ENCODE measurements around the gene CCL19.

CCL19 gene

DNA sequence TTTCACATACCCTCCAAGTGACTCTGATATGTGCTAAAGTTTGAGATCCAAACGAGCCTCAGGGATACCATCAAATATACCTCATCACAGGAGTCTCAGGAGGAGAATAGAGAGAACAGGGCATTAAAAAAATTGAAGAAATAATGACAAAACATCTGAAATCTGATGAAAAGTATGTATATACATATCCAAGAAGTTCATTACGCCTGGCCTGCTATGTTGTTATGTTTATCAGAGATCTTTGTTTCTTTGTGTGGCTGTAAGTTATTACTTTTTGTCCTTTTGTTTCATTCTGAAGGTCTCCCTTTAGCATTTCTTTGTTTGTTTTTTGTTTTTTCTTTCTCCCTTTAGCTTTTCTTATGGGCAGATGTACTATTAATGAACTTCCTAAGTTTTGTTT is 2.5 kb upstream of the CCL19 start:
- DNase-seq: no peak

DNA sequence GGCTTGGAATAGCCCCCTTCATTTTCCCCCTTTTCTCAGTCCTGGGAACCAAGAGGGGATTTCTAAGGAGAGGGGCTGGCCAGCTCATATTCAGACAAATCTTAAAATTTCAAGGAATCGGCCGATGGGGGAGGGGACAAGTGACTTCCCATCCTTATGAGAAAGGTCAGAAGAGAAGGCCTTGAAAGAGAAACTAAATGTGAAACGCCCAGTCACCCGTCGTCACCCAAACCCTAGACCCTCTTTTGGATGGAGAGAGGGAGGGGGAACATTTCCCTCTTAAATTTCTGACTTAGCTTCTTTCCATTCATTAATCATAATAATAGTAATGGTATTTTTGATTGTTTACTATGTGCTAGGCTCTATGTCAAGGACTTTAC is 850 bp upstream of the CCL19 start:
- no peak for DNase-seq

DNA sequence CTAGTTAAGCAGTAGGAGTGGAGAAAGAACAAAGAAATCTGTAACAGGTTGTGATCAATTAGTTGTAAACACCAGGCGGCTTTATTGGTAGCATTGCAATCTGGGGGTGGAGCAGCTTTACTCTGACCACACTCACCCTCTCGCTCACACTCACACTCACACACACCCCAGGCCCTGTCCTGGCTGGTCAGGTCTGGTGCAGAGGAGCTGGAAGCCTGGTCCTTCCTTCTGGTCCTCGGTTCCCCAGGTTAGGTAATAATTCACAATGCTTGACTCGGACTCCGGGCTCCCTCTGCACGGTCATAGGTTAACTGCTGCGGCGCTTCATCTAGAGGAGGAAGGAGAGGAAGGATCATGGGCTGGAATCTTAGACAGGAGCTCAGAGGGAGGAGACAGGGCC is 1.6 kb downstream of the CCL19 start:
- DNase-seq: no peak

DNA sequence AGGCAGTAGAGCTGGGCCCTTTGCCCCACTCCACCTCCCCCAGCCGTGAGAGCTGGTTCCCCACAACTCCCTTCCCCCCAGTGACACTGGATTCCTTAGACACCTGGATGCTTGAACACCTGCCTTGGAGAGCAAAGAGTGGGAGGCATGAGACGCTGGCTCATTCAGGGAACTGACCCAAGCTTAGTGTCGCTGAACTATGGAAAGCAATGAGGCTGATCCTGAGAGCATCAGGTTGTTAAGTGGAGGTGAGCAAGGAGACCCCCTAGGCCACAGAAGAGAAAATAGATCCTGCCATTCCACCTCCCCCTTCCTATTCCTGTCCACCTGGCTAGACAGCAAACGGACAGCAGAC is 2.0 kb downstream of the CCL19 start:
- DNase-seq: no peak

DNA sequence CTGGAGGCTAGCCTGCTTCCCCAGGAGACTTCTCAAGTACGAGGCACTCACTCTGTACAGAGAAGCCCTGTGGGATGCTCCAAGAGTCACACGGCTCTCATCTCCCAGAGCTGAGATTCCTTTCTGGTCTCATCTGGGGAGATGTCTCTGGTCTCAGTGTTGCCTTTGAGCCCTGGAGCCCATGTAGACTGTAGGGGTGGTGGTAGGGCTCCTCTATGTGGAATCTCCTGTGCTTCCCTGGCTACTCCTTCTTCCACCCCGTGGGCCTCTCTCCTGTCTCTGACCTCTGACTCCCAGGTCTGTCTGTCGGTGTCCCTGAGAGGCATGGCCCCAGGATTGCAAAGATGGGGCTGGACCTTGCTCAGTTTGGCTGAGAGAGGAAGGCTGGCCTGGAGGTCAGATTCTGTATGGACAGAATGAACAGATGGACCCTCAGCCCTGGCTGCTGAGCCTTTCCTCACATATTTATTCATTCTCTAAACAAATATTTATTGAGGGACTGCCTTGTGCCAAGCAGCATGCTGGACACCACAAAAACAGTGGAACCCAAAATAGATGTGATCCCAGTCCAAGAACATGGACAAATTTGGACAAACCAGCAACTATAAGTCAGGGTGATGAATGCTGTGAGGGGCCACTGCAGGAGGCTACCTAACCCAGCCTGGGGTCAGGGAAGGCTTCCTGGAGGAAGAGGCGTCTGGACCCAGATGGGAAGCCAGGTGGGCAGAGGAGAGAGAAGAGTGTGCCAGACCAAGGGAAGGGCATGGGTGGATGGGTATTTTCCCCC is 2.6 kb downstream of the CCL19 start:
- no peak for DNase-seq

DNA sequence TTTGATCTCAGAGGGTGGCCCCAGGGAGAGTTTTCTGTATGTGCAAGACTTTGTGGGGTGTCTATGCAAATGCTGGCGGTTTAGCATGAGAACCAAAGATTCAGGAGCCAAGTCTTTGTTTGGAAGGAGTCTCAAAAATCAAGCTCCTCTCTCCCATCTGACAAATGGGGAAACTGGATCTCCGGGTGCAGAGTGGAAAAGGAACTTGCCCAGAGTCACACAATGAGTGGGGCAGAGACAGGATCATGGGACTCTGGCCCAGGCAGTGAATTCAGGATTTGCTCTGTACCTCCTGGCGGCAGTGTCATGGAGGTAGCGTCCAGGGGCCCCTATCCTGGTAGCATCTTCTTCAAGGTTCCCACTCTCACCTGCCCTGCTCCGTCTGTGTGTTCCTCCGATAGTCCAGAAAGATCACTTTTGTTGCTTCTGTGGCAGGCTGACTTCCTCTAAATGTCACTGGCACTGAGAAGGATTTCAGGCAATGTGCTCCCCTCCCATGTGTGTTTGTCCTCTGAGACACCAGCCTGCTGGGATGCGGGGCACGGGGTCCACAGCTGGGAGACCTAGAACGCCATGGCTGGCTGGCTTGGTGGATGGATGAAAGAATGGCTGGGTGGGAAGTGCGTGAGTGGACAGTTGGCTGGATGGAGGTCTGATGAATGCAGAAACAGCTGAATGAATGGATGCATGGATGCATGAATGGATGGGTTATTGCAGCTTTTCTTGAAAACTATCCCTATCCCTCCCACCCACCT is 3.6 kb downstream of the CCL19 start:
- no peak for DNase-seq

DNA sequence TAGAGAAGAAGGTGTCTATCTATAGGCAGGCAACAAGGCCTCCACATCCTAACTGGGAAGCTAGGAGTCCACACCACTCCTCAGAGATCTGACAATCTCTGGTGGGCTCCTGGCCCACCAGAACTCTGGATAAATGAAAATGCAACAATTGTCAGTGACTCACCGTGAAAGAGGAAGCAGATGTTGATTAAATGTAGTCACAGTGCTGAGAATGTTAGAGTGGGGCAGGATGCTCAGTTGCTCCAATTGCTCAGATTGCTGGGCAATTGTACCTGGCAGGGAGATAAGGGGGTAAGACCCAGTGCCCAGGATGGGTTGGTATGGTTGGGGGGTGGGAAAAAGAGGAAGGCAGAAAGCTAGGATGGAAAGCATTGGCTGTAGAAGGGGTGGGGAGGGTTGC is 4.3 kb downstream of the CCL19 start:
- no peak for DNase-seq

DNA sequence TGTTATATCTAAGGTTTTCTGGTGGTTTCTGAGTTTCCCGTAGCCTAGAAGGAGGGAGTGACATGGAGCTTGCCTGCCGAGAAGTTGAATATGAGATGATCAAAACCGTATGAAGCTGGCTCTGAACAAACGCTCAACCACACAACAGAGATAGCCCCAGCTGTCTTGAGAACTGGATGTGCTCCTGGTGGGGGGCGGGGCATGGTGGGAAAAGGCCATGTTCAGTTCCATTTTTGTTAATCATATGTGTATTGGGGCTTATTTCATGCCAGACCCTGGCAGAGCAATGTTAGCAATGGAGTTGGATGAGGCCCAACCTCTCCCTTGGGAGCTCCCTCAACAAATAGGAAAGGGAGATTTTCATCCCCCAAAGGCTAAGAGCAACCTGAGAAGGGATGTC is 4.8 kb downstream of the CCL19 start:
- DNase-seq: no peak

DNA sequence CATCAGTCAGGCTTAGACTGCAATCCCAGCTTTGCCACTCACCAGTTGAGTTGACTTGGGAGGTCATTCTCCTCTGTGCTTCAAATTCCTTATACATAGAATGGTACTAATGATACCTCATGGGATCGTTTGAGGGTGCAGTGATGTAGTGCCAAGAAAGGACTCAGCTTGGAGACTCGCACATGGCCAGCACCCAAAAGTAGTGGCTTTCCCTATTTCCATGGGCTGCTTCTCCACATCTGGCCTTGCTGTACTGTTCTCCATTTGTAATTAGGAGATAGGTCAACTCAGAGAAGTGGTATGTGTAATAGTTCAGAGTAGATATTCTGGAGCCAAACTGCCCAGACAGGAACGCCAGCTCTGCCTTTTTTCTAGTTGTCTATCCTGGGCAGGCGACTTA is 5.5 kb downstream of the CCL19 start:
- DNase-seq: no peak

DNA sequence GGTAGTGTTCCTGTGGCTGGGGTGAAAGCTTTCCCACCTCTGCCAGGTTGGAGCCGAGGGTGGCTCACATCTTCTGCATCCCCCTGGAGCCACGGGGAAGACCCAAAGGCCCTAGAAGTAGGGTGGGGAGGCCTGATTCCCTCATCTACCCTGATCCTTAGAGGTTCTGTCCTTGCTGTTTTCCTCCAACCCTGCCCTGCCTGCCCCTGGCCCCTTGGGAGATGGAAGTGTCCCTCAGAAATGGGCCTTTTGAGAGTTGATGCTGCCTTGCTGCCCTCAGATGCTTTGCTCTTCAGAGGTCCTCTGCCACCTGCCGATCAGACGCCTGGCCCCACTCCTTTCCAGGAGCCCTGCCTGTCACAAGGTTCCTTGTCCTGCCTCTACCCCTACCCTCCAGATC is 6.3 kb downstream of the CCL19 start:
- DNase-seq: no peak

DNA sequence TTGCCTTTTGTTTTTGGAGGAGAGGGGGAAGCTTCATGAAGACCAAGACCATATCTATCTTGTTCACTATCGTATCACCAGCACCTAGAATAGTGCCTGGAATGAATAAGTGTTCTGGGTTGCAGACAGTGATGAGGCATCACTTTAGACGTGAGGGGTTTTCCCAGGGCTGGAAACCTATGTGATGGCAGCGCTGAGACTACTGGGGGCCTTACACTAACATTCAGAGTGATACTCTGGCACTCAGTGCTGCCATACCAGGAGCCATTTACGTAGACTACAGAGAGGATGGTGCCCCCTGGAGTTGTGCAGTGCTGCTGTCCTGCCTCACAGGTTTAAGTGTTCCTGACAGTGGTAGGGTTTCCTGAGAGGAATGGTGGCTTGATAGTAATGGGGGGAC is 6.9 kb downstream of the CCL19 start:
- DNase-seq: no peak

DNA sequence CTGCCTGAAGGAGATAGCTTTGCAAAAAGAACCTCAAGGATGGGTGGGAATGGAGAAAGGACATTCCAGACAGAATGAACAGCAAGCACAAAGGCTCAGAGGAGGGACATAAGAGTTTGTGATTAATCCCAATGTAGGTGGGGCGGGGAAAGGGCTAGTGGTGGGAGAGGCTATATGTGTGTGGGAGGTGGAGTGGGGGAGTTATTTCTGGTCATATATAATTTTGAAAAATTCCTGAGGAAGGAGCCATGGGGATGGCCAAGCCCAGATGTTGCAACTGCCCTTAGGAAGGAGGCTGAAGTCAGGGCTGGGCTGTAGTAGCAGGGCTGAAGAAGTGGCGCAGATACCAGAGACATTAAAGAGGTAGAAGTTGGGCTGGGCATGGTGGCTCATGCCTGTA is 15.2 kb downstream of the CCL19 start:
- DNase-seq: no peak

DNA sequence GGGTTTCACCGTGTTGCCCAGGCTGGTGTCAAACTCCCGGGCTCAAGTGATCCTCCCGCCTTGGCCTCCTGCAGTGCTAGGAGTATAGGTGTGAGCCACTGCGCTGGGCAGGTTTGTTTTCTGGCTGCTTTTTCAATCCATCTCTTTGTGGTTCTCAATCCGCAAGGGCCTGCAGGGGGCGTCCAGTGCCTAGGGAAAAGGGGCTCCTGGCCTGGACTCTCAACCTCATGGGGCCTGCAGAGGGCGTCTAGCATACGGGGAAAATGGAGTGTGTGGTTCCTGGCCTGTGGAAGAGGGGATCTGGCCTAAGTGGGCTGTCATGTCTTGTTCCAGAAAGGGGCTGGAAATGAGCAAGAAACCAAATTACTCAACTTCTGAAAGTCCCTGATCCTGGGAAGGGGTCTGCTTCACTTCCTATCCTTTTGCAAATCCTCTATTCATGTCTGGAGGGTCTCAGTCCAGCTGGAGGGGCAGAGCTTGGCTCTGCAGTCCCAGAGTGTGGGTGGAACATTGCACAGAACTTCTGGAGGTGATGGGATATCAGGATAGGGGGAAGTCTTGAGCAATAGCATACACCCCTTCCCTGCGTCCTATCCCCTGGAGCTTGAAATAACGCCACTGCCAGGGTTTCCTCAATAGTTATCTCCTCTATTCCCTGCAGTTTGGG is 15.9 kb downstream of the CCL19 start:
- peak; percentile 6 for DNase-seq

DNA sequence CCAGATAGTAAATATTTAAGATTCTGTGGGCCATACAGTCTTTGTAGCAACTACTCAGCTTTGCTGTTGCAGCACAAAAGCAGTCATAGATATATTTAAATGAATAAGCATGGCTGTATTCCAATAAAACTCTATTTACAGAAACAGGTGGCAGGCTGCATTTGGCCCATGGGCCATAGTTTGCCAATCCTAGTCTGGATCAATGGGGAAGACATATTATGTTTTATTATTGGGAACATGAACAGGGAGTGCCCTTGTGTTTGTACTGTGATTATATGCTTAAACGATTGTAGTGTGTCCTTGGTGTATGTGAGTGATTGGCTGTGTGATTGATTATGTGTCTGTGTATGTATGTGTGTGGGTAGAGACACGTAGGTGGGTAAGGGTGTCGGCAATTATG is 16.6 kb downstream of the CCL19 start:
- DNase-seq: no peak

DNA sequence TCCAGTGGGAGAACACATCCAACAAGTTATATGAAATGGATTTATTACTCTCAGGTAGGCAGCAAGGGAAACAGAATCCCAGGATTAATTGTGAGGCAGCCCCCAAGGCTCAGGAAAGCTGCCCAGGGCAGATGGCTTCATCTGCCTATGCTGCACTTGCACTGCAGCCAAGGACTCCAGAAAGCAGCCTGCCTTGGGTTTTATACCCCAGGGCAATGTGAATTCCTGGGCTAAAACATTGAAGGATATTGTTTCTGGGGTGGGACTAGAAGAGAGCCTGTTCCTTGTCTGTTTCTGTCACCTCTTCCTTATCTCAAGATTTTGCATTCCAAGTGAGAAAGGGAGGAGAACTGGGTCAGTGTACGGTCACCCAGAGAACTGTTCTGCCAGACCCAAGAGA is 19.8 kb downstream of the CCL19 start:
- DNase-seq: no peak

DNA sequence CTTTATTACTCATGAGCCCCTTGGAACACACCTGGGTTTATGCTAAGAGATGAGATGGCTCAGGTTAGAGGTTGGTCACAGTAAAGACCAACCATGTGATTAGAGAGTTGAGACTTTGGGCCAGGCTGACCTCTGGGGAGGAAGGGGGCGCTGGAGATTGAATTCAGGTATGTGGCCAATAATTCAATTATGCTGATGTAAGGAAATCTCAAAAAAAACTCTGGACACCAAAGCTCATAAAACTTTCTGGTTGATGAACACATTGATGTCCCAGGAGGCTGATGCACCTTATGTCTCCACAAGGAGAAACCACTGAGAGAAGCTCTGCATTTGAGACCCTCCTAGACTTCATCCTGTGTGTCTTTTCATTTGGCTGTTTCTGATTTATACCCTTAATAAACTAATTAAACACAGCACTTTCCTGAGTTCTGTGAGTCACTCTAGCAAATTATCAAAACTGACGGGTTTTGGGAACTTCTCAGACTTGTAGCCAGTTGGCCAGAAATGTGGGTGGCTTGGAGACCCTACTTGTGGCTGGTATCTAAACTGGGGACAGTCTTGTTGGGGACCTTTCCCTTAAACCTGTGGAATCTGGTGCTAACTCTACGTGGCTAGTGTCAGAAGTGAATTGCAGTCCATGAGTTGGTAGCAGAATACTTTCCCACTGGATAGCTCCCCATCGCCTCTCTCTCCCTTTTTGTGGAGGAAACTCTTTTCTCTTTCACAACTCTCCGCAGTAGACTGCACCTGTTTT is 21.1 kb downstream of the CCL19 start:
- DNase-seq: no peak

DNA sequence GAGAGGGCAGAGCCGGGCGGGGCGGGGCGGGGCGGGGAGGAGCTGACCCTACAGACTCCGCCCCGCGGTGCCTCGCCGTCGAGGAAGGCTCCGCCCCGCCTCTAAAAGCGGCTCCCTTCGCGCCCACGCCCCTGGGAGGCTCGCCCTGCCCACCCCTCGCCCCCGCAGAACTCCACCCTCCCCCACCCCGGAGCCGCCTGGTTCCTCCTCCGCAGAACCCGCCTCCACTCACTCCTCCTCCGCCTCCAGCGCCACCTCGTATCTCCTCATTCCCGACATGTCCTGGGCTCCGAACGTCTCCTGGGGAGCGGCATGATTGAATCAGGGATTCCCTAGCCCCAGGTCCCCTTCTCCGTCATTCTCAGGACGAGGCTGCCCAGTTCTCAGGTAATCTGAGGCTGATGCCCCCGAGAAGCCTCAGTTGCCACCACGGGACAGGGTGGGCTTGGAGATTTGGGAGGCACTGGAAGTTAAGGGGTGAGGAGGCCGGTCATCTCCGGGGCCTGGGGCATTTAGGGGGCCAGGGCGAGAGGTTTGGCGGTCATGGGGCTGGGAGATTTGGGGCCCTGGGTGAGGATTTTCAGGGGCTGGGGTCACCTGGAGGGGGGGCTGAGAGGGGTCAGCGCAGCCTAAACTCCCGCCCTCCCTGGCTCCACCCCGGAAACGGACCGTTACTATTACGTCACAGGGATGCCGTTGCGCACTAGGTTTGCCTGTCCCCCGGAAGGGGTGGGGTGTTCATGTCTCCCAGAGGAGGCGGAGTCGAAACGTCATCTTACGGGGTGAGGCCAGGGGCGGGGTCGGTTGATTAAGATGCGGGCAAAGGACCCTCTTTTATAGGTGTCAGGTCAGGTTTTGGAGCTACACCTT is 25.5 kb downstream of the CCL19 start:
- peak; percentile 91 for DNase-seq

DNA sequence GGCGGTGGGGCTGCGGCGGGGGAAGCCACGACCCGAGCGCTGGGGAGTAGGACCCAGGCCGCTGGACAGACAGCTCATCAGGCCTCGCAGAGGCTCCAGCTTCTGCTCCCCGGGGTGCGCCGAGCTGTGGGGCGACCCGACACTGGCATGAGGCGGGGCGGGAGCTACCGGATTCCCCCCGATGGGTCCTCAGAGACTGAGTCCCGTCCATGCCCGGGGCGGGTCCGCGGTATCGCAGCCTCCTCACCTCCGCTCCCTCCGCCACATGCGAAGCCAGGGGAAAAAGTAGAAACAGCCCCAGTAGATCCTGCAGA is 26.1 kb downstream of the CCL19 start:
- no peak for DNase-seq

DNA sequence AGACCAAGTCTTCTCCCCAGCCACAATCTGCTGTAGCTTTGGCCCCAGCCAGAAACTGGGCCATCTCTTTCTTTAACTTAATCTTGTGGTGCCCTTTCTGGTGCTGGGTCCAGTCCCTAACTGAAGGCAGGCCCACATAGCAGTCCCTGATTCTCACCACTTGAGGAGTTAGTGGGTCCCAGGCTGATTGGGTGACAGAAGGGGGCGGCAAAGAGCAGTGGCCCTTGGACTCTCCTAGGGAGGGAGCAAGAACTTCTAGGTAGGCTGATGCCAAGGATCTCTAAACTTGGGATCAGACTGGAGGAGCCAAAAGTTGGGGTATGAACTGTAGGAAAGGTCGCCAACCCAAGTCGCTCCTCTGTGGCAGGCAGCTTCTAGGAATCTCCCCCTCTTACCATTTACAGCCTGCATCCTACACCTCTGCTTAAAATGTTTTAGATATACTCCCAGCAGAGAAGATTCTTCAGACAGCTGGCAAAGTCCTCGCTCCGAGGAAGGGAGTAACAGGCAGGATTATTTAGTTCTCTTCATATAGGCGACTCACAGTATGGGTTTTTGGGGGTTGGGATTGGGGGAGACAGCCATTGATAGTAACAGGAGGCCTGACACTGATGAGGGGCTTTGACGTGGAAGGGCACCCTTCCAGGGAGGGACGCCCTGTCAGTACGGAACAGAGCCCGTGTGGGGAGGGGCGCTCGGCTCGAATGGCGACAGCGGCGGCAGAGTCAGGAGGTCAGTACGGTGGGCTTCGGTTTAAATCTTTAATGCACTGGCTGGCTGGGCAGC is 26.6 kb downstream of the CCL19 start:
- peak; percentile 7 for DNase-seq

DNA sequence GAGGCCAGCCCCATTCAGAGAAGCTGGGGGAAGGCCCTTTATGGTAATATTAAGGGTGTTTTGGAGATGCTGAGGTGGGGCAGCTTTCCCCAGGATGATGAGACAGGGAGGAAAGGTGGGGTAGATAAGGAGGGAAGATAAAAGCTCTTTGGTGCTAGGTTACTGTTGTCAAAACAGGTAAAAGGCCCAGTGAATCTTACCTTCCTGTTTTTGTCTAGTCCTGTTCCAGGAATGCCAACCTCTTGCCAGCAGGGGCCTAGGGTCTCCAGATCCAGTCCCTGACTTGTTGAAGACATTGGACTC is 27.8 kb downstream of the CCL19 start:
- DNase-seq: no peak

DNA sequence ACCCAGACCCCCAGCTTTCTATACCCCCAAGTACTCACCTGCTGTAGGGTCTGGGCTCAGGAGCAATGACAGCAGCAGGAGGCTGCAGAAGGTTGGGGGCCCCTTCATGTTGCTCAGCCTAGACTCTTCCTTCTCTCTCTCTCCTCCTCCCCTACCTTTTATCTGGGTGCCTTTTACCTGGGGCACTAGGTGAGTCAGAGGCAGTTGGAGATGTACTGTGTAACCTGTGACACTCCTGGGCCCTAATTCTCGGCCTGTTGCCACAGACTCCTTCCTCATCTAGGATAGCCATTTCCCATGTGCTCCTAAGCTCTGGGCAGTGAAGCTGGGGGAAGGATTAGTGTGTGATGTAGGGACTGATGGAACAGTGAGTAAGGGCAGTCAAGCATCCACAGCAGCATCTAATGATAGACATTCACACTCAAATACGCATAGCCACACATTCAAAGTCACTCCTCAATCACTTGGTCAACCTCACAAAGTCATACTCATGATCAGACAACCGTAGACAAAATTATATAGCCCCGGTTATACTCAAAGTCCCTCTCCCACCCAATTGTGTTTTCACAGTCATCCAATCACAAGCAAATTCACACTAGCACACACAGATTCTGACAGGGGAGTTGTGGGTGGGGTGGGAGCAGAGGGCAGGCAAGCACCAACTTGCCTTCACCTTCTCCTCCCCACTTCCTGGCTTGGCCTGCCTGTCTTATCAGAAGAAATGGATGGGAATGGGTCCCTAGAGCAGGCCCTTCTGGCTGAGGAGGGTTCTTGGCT is 28.4 kb downstream of the CCL19 start, which contains the start of gene CCL27:
Gene CCL27 (minus strand): TSS at position 132 of the 777 bp plus-strand sequence. CDS start 24 bp downstream, at position 108.
- no peak for DNase-seq

Data from DMS153 (cell line).